ENCODE data around the gene FOXJ2.

DNA sequence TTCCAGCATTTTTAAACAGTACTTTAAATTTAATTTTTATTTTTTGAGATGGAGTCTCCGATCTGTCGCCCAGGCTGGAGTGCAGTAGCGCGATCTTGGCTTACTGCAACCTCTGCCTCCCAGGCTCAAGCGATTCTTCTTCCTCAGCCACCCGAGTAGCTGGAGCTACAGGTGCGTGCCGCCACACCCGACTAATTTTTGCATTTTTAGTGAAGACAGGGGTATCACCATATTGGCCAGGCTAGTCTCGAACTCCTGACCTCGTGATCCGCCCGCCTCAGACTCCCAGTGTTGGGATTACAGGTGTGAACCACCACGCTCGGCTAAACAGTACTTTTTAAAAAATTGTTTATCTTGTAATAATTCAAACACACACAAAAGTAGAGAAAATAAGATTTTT lies 4.2 kb upstream of the FOXJ2 start:
- TF ChIP-seq CTCF (IDR thresholded peaks at IDR 0.05) (no peak), POLR2A (IDR thresholded peaks at IDR 0.05) (no peak)

Data from uterus (tissue), 2 donors.